ENCODE data around the gene KCNJ6.

GRCh38 chr21:37732927-37733326 is 183.3 kb downstream of the KCNJ6 start:
- TF ChIP-seq POLR2A (IDR thresholded peaks at IDR 0.05; ENCODE audit: low read length): no peak
- no peak for TF ChIP-seq GATA1 (IDR thresholded peaks at IDR 0.05; ENCODE audit: low read depth, low read length)

Data from erythroblast (primary cell).